ENCODE results near the gene CIT.
A peak's percentile ranks its signal among the peaks of the same experiment; 100 is the strongest.

The CIT gene

GRCh38 chr12:119691202-119691810, 185.8 kb downstream of the CIT start:
- DNase-seq, result no peak

GRCh38 chr12:119689935-119690500, 187.1 kb downstream of the CIT start:
- no peak for DNase-seq

GRCh38 chr12:119687879-119688278, 189.2 kb downstream of the CIT start:
- DNase-seq, result no peak

- no peak for DNase-seq
Measured at GRCh38 chr12:119687406-119687805, 189.7 kb downstream of the CIT start.

- no peak for DNase-seq
Measured at GRCh38 chr12:119686776-119687175, 190.3 kb downstream of the CIT start.

- no peak for DNase-seq
Measured at GRCh38 chr12:119686355-119686754, 190.8 kb downstream of the CIT start.

GRCh38 chr12:119685375-119685774, 191.7 kb downstream of the CIT start:
- DNase-seq, result no peak

- no peak for DNase-seq
Measured at GRCh38 chr12:119684711-119685369, 192.3 kb downstream of the CIT start.

- DNase-seq, result no peak
Measured at GRCh38 chr12:119683816-119684215, 193.3 kb downstream of the CIT start.

GRCh38 chr12:119683413-119683812, 193.7 kb downstream of the CIT start:
- no peak for DNase-seq

- no peak for DNase-seq
Measured at GRCh38 chr12:119682639-119683252, 194.4 kb downstream of the CIT start.

- peak; percentile 15 for DNase-seq
Measured at GRCh38 chr12:119681728-119682638, 195.1 kb downstream of the CIT start.

- DNase-seq, result no peak
Measured at GRCh38 chr12:119681111-119681510, 196.0 kb downstream of the CIT start.

GRCh38 chr12:119679490-119679889, 197.6 kb downstream of the CIT start:
- no peak for DNase-seq

GRCh38 chr12:119679081-119679480, 198.0 kb downstream of the CIT start:
- no peak for DNase-seq

- no peak for DNase-seq
Measured at GRCh38 chr12:119678459-119678858, 198.7 kb downstream of the CIT start.

GRCh38 chr12:119676573-119676972, 200.5 kb downstream of the CIT start:
- no peak for DNase-seq

GRCh38 chr12:119676022-119676421, 201.1 kb downstream of the CIT start:
- DNase-seq, result no peak

GRCh38 chr12:119674560-119674959, 202.6 kb downstream of the CIT start:
- no peak for DNase-seq

- DNase-seq, result no peak
Measured at GRCh38 chr12:119673634-119674033, 203.5 kb downstream of the CIT start.

GRCh38 chr12:119672194-119672593, 204.9 kb downstream of the CIT start:
- DNase-seq, result no peak

GRCh38 chr12:119671070-119671469, 206.1 kb downstream of the CIT start:
- DNase-seq, result no peak

Data from activated CD4-positive, alpha-beta T cell treated with anti-CD3 and anti-CD28 coated beads for 48 hours (primary cell).